ENCODE measurements around the gene MCTP1.
A peak's percentile ranks its signal among the peaks of the same experiment; 100 is the strongest.
"Not testable (repeated sequence)": the region's sequence is repeated elsewhere in the genome, so short reads cannot be mapped to it uniquely, and the experiment has no call there.

MCTP1 gene

GRCh38 chr5:94983861-94984535, 300.9 kb downstream of the MCTP1 start:
- DNase-seq (ENCODE audit: low read depth), result no peak
- H3K4me3 ChIP-seq (ENCODE audit: low read depth, low read length), result no peak overlapping the region
- no peak for TF ChIP-seq CTCF (IDR thresholded peaks at IDR 0.05; ENCODE audit: insufficient read depth, low read depth, low read length, missing control alignments)

- H3K4me3 ChIP-seq (ENCODE audit: low read depth, low read length), result no peak overlapping the region
- no peak for DNase-seq (ENCODE audit: low read depth)
- no peak for TF ChIP-seq CTCF (IDR thresholded peaks at IDR 0.05; ENCODE audit: insufficient read depth, low read depth, low read length, missing control alignments)
These were observed 307.5 kb downstream of the MCTP1 start for GRCh38 chr5:94977437-94977836.

- DNase-seq (ENCODE audit: low read depth), result no peak
- no peak for TF ChIP-seq CTCF (IDR thresholded peaks at IDR 0.05; ENCODE audit: insufficient read depth, low read depth, low read length, missing control alignments)
- no peak overlapping the region for H3K4me3 ChIP-seq (ENCODE audit: low read depth, low read length)
These were observed 308.0 kb downstream of the MCTP1 start for GRCh38 chr5:94976853-94977252.

- H3K4me3 ChIP-seq (ENCODE audit: low read depth, low read length), result no peak overlapping the region
- DNase-seq (ENCODE audit: low read depth), result no peak
- no peak for TF ChIP-seq CTCF (IDR thresholded peaks at IDR 0.05; ENCODE audit: insufficient read depth, low read depth, low read length, missing control alignments)
These were observed 312.6 kb downstream of the MCTP1 start for GRCh38 chr5:94972268-94972667.

- TF ChIP-seq CTCF (IDR thresholded peaks at IDR 0.05; ENCODE audit: insufficient read depth, low read depth, low read length, missing control alignments), result no peak
- no peak overlapping the region for H3K4me3 ChIP-seq (ENCODE audit: low read depth, low read length)
- peak; percentile 33 for DNase-seq (ENCODE audit: low read depth)
These were observed 315.7 kb downstream of the MCTP1 start for GRCh38 chr5:94969174-94969573.

GRCh38 chr5:94968507-94969095, 316.3 kb downstream of the MCTP1 start:
- peak; percentile 72 for DNase-seq (ENCODE audit: low read depth)
- H3K4me3 ChIP-seq (ENCODE audit: low read depth, low read length), result no peak overlapping the region
- TF ChIP-seq CTCF (IDR thresholded peaks at IDR 0.05; ENCODE audit: insufficient read depth, low read depth, low read length, missing control alignments), result peak; percentile 44

GRCh38 chr5:94967525-94967924, 317.4 kb downstream of the MCTP1 start:
- no peak overlapping the region for H3K4me3 ChIP-seq (ENCODE audit: low read depth, low read length)
- DNase-seq (ENCODE audit: low read depth), result no peak
- TF ChIP-seq CTCF (IDR thresholded peaks at IDR 0.05; ENCODE audit: insufficient read depth, low read depth, low read length, missing control alignments), result no peak

GRCh38 chr5:94959279-94959678, 325.6 kb downstream of the MCTP1 start:
- not testable (repeated sequence) for H3K4me3 ChIP-seq (ENCODE audit: low read depth, low read length); DNase-seq (ENCODE audit: low read depth)
